HCT116 (cell line): Measurements from ENCODE around the gene DOCK10. TPM values are rescaled to one million over a fixed set of nuclear protein-coding genes. Genes with fewer than 3 reads are reported as not detected.

Experiments used
- ATAC-seq: fragments of 200-7000 bp; cut with Tn5 transposase; 2 replicates; pipeline ENCODE4 v1.9.1; 2020; ENCODE audit warnings: mild to moderate bottlenecking, moderate library complexity
- BruUV-seq: library from RNA; stranded (reverse); fragments of 400-500 nt; replicated peaks from 2 replicates; lab custom pipeline; 2021; lab: Mats Ljungman, UMichigan
- CTCF ChIA-PET: fragments of 300-600 bp; sonication (Branson Sonifier 250); formaldehyde crosslinking; loops from one replicate; lab custom pipeline; 2021; ENCODE audit warnings: antibody characterized with exemption; lab: Charles Lee
- POLR2A ChIA-PET: fragments of 300-600, 350-600 bp; sonication (Branson Sonifier 250); formaldehyde crosslinking; loops from one replicate; lab custom pipeline; 2021; ENCODE audit warnings: antibody characterized with exemption; lab: Charles Lee
- RAD21 ChIA-PET, 2 experiments: fragments of 300-600 bp; sonication (Branson Sonifier 250); formaldehyde crosslinking; loops; one replicate each; lab custom pipeline; 2023; ENCODE audit warnings: low total read pairs in 2 of 2; ENCODE audit not compliant: uncharacterized antibody in 2 of 2, unreplicated experiment in 2 of 2, low non-redundant PET in 1 of 2; lab: Charles Lee
- DNase-seq: peaks from one replicate; pipeline ENCODE4 v3.0.0-alpha.2; 2010; ENCODE audit warnings: low read depth, low spot score
- H2AFZ ChIP-seq: fragments of 200-600 bp; shearing (Covaris generic), sonication (generic); 2 replicates; pipeline ENCODE4 v1.6.1; 2017; ENCODE audit warnings: low read depth, mixed run types, mixed read lengths, antibody characterized with exemption, low read length; ENCODE audit not compliant: poor library complexity, severe bottlenecking
- H3K27ac ChIP-seq: 2 replicates; pipeline ENCODE4 v1.5.1; 2012; ENCODE audit warnings: low read depth, low read length
- H3K27me3 ChIP-seq: fragments of 200-600 bp; sonication (generic); 2 replicates; pipeline ENCODE4 v1.6.1; 2016; ENCODE audit warnings: mixed run types, low read length, mixed read lengths; ENCODE audit not compliant: insufficient read depth
- H3K36me3 ChIP-seq, 2 experiments: fragments of 200-500 bp in 1 of 2; fragments of 200-600 bp in 1 of 2; sonication (Bioruptor generic) in 1 of 2; sonication (generic) in 1 of 2; 2 replicates each; pipeline versions ENCODE4 v1.5.1 to v1.6.1; 2014 to 2016; ENCODE audit warnings: low read length in 2 of 2, inconsistent platforms in 1 of 2, mixed read lengths in 1 of 2, mixed run types in 1 of 2; ENCODE audit not compliant: insufficient read depth in 2 of 2, control insufficient read depth in 1 of 2
- H3K4me1 ChIP-seq, 2 experiments: fragments of 200-600 bp in 1 of 2; sonication (generic) in 1 of 2; 2 replicates each; pipeline versions ENCODE4 v1.5.1 to v1.6.1; 2012 to 2017; ENCODE audit warnings: low read length in 2 of 2, inconsistent platforms in 1 of 2, mild to moderate bottlenecking in 1 of 2, mixed read lengths in 1 of 2, mixed run types in 1 of 2, moderate library complexity in 1 of 2; ENCODE audit not compliant: insufficient read depth in 2 of 2, control insufficient read depth in 1 of 2
- H3K4me2 ChIP-seq: fragments of 200-600 bp; sonication (generic); 2 replicates; pipeline ENCODE4 v1.6.1; 2017; ENCODE audit warnings: mixed run types, low read length, mixed read lengths
- H3K4me3 ChIP-seq, 2 experiments: fragments of 200-600 bp in 1 of 2; sonication (generic) in 1 of 2; replicated peaks in 1 of 2; 2 replicates each; pipeline ENCODE4 v1.5.1; 2011 to 2016; ENCODE audit warnings: low read length in 2 of 2, control low read depth in 1 of 2, low read depth in 1 of 2, mild to moderate bottlenecking in 1 of 2, mixed read lengths in 1 of 2, mixed run types in 1 of 2
- H3K79me2 ChIP-seq: fragments of 200-600 bp; sonication (generic); 2 replicates; pipeline ENCODE4 v1.6.1; 2017; ENCODE audit warnings: mild to moderate bottlenecking, mixed run types, low read length, moderate library complexity, mixed read lengths; ENCODE audit not compliant: insufficient read depth
- H3K9ac ChIP-seq: fragments of 200-600 bp; sonication (generic); 2 replicates; pipeline ENCODE4 v1.6.1; 2016; ENCODE audit warnings: low read length, mixed read lengths
- H3K9me2 ChIP-seq: fragments of 200-600 bp; sonication (generic), shearing (Covaris generic); 2 replicates; pipeline ENCODE4 v1.6.1; 2017; ENCODE audit warnings: mixed run types, mild to moderate bottlenecking, moderate library complexity; ENCODE audit not compliant: insufficient read depth
- H3K9me3 ChIP-seq, 2 experiments: fragments of 200-500 bp in 1 of 2; fragments of 200-600 bp in 1 of 2; sonication (Bioruptor generic) in 1 of 2; sonication (generic) in 1 of 2; 2 replicates each; pipeline ENCODE4 v1.6.1; 2014 to 2017; ENCODE audit warnings: low read length in 2 of 2, mixed read lengths in 2 of 2, inconsistent platforms in 1 of 2, low read depth in 1 of 2, mild to moderate bottlenecking in 1 of 2, mixed run types in 1 of 2, moderate library complexity in 1 of 2; ENCODE audit not compliant: control insufficient read depth in 1 of 2, insufficient read depth in 1 of 2
- H4K20me1 ChIP-seq: fragments of 200-600 bp; sonication (generic), shearing (Covaris generic); 2 replicates; pipeline ENCODE4 v1.6.1; 2017; ENCODE audit warnings: mixed run types, mild to moderate bottlenecking, moderate library complexity; ENCODE audit not compliant: insufficient read depth
- CEBPB ChIP-seq: IDR thresholded peaks from 2 replicates; pipeline ENCODE4 v1.6.1; 2012; ENCODE audit warnings: low read depth
- JUND ChIP-seq: IDR thresholded peaks from 2 replicates; pipeline ENCODE4 v1.6.1; 2012
- RAD21 ChIP-seq: IDR thresholded peaks from 2 replicates; pipeline ENCODE4 v1.6.1; 2012; ENCODE audit warnings: low read depth, mild to moderate bottlenecking
- SIN3A ChIP-seq: IDR thresholded peaks from 2 replicates; pipeline ENCODE4 v1.6.1; 2012; ENCODE audit warnings: low read depth
- SP1 ChIP-seq: IDR thresholded peaks from 2 replicates; pipeline ENCODE4 v1.6.1; 2012; ENCODE audit warnings: low read depth
- TCF7L2 ChIP-seq: IDR thresholded peaks from 2 replicates; pipeline ENCODE4 v1.7.0; 2011; ENCODE audit warnings: borderline replicate concordance, inconsistent platforms; ENCODE audit not compliant: insufficient read depth, insufficient read length; ENCODE audit errors: extremely low read depth
- ZFX ChIP-seq: fragments of 450-650 bp; IDR thresholded peaks from 2 replicates; pipeline ENCODE4 v1.6.1; 2017
- intact Hi-C: fragments of 100-400 bp; cut with micrococcal nuclease; formaldehyde crosslinking; loops from 2 replicates; pipeline ENCODE4 v1.10.0; 2022
- total RNA-seq: library from RNA; stranded (reverse); gene quantifications from one replicate; pipeline ENCODE4 v1.2.1, GENCODE V29; 2021; ENCODE audit not compliant: unreplicated experiment
- TF ChIP-seq, protein P1 (sequence below): IDR thresholded peaks from 2 replicates; pipeline ENCODE4 v1.6.1; 2012; ENCODE audit warnings: low read depth
- TF ChIP-seq, protein P2 (sequence below): IDR thresholded peaks from 2 replicates; pipeline ENCODE4 v1.6.1; 2012
- TF ChIP-seq, protein P3 (sequence below), 3 experiments: fragments of 200-600 bp in 1 of 3; sonication (generic) in 1 of 3; IDR thresholded peaks in 2 of 3; conservative IDR thresholded peaks in 1 of 3; 2 replicates each; pipeline ENCODE4 v1.5.1; 2012 to 2017; ENCODE audit warnings: low read depth in 2 of 3, low read length in 2 of 3, antibody characterized with exemption in 1 of 3, borderline replicate concordance in 1 of 3, control low read depth in 1 of 3, mild to moderate bottlenecking in 1 of 3, mixed read lengths in 1 of 3, mixed run types in 1 of 3, moderate library complexity in 1 of 3; ENCODE audit not compliant: insufficient read depth in 1 of 3

Gene DOCK10
- total RNA-seq, 1 experiment from 2014 or later = 0.54 TPM

DNA sequence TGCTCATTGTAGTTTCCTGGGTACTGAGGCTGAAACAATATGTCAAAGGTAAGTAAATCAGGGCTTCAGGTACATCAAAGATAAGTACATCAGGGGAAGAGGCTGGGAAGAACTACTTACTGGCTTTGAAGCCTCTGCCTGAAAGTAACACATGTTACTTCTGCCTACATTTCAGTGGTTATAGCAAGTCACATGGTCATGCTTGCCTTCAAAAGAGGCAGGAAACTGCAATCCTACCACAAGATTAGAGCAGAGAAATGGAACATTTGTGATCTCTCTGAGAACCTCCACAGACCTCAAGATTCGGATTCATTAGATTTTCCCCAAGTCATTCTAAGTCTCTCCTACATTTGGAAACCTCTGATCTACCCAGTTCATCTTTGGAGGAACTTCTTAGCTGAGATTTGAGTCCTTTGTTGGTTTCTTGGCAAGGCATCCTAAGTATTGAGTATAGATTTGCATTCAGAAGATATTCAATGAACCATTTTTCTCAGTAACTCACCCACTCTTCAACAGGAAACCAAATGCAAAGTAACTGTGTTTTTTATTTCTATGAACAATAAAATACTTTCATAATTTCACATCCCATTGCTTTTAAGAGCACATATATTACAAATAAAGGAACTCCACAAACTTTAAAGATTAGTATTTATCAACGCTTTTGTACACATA is 277.6 kb downstream of the DOCK10 start:
- BruUV-seq = no TSS peak

More for the DNA sequence above, 277.6 kb downstream of the DOCK10 start:
- RAD21 ChIA-PET = no interaction called here
- no peak overlapping the region for H2AFZ ChIP-seq
- H3K4me3 ChIP-seq = no peak overlapping the region
- no peaks in the 10 kb centered on the region for H4K20me1 ChIP-seq
- ATAC-seq (no peak), DNase-seq (no peak)
- H3K4me2 ChIP-seq = no peak overlapping the region
- H3K36me3 ChIP-seq = no peaks in the 10 kb centered on the region
- TF ChIP-seq RAD21 (no peak), SIN3A (no peak), JUND (no peak), TCF7L2 (no peak), SP1 (no peak), CEBPB (no peak), ZFX (no peak)
- TF ChIP-seq, protein P1, sequence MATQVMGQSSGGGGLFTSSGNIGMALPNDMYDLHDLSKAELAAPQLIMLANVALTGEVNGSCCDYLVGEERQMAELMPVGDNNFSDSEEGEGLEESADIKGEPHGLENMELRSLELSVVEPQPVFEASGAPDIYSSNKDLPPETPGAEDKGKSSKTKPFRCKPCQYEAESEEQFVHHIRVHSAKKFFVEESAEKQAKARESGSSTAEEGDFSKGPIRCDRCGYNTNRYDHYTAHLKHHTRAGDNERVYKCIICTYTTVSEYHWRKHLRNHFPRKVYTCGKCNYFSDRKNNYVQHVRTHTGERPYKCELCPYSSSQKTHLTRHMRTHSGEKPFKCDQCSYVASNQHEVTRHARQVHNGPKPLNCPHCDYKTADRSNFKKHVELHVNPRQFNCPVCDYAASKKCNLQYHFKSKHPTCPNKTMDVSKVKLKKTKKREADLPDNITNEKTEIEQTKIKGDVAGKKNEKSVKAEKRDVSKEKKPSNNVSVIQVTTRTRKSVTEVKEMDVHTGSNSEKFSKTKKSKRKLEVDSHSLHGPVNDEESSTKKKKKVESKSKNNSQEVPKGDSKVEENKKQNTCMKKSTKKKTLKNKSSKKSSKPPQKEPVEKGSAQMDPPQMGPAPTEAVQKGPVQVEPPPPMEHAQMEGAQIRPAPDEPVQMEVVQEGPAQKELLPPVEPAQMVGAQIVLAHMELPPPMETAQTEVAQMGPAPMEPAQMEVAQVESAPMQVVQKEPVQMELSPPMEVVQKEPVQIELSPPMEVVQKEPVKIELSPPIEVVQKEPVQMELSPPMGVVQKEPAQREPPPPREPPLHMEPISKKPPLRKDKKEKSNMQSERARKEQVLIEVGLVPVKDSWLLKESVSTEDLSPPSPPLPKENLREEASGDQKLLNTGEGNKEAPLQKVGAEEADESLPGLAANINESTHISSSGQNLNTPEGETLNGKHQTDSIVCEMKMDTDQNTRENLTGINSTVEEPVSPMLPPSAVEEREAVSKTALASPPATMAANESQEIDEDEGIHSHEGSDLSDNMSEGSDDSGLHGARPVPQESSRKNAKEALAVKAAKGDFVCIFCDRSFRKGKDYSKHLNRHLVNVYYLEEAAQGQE = no peak
- TF ChIP-seq, protein P2, sequence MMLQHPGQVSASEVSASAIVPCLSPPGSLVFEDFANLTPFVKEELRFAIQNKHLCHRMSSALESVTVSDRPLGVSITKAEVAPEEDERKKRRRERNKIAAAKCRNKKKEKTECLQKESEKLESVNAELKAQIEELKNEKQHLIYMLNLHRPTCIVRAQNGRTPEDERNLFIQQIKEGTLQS = no peak
- TF ChIP-seq, protein P3, sequence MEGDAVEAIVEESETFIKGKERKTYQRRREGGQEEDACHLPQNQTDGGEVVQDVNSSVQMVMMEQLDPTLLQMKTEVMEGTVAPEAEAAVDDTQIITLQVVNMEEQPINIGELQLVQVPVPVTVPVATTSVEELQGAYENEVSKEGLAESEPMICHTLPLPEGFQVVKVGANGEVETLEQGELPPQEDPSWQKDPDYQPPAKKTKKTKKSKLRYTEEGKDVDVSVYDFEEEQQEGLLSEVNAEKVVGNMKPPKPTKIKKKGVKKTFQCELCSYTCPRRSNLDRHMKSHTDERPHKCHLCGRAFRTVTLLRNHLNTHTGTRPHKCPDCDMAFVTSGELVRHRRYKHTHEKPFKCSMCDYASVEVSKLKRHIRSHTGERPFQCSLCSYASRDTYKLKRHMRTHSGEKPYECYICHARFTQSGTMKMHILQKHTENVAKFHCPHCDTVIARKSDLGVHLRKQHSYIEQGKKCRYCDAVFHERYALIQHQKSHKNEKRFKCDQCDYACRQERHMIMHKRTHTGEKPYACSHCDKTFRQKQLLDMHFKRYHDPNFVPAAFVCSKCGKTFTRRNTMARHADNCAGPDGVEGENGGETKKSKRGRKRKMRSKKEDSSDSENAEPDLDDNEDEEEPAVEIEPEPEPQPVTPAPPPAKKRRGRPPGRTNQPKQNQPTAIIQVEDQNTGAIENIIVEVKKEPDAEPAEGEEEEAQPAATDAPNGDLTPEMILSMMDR (IDR thresholded peaks at IDR 0.05 in 2 of 3, conservative IDR thresholded peaks at IDR 0.05 in 1 of 3; ENCODE audit: borderline replicate concordance in 1 of 3, insufficient read depth in 1 of 3, low read depth in 2 of 3, low read length in 2 of 3) = no peak
- no peaks in the 10 kb centered on the region for H3K9me3 ChIP-seq
- no peaks in the 10 kb centered on the region for H3K27me3 ChIP-seq
- no peaks in the 10 kb centered on the region for H3K4me1 ChIP-seq
- H3K9ac ChIP-seq = no peak overlapping the region
- no peaks in the 10 kb centered on the region for H3K9me2 ChIP-seq
- CTCF ChIA-PET = no interaction called here
- H3K79me2 ChIP-seq = no peaks in the 10 kb centered on the region
- no peak overlapping the region for H3K27ac ChIP-seq
- intact Hi-C loops = no loop called here
- POLR2A ChIA-PET = no interaction called here
